ENCODE data around the gene IMP4.

The IMP4 gene

DNA sequence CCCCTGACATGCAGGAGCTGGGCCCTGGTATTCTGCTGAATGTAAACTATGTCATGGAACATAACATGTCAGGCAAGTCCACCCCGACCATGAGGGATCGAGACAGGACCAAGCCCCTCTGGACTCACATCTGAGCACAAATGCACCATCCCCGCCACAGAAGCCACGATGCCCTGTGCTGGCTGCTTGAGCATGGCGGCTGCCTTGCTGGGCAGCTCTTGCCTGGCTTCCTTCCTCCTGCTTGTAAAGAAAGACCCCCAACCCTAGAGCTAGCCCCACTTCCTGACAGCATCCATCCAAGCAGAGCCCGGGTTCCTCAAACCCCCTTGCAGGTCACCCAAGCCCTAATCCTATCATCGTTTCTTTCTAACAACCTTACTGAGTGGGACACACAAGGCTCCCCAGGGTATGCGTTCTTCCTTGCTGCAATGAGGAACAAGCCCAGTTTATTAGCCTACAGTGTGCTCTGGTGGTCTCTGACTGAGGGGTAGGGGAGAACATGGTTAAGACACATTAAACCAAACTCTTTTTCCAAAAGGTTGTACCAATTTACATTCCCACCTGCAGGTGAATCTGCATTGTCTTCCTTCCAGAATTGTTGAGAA lies 39.7 kb downstream of the IMP4 start:
- TF ChIP-seq CREB1 (IDR thresholded peaks at IDR 0.05; ENCODE audit: low read depth) (no peak), YY1 (IDR thresholded peaks at IDR 0.05; ENCODE audit: low read depth) (no peak), FOXM1 (IDR thresholded peaks at IDR 0.05; ENCODE audit: borderline replicate concordance, low read depth) (no peak), TEAD4 (IDR thresholded peaks at IDR 0.05) (no peak), TAF1 (IDR thresholded peaks at IDR 0.05; ENCODE audit: low read depth) (no peak)
- TF ChIP-seq, protein P1, sequence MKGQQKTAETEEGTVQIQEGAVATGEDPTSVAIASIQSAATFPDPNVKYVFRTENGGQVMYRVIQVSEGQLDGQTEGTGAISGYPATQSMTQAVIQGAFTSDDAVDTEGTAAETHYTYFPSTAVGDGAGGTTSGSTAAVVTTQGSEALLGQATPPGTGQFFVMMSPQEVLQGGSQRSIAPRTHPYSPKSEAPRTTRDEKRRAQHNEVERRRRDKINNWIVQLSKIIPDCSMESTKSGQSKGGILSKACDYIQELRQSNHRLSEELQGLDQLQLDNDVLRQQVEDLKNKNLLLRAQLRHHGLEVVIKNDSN (IDR thresholded peaks at IDR 0.05), result no peak
- TF ChIP-seq, protein P2, sequence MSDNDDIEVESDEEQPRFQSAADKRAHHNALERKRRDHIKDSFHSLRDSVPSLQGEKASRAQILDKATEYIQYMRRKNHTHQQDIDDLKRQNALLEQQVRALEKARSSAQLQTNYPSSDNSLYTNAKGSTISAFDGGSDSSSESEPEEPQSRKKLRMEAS (IDR thresholded peaks at IDR 0.05), result no peak

DNA sequence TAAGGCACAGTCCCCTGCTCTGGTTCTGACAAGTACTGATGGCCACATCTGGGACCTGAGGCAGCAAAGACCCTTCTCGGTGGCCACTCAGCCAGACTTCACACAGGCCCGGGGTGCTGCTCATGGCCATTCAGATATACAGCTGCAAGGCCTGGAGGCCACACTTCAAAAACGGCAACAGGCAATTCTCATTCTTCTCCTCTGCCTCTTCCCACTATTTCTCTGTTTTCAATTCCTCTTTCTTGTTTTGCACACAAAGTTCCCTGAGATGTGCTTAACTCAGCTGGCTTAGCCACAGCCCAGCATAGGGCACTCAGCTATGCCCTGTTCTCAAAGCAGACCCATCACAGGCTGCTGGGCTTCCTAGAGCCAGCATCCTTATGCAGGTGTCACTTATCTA lies 43.0 kb downstream of the IMP4 start:
- TF ChIP-seq EGR1 (IDR thresholded peaks at IDR 0.05) (no peak), FOXM1 (IDR thresholded peaks at IDR 0.05; ENCODE audit: borderline replicate concordance, low read depth) (no peak), EP300 (IDR thresholded peaks at IDR 0.05; ENCODE audit: borderline replicate concordance) (no peak), CREB1 (IDR thresholded peaks at IDR 0.05; ENCODE audit: low read depth) (no peak), ZBTB7A (IDR thresholded peaks at IDR 0.05; ENCODE audit: low read depth) (no peak), YY1 (IDR thresholded peaks at IDR 0.05; ENCODE audit: low read depth) (no peak), RAD21 (IDR thresholded peaks at IDR 0.05; ENCODE audit: low read depth) (no peak), NFIC (IDR thresholded peaks at IDR 0.05) (no peak), CEBPB (IDR thresholded peaks at IDR 0.05) (no peak), TCF12 (IDR thresholded peaks at IDR 0.05; ENCODE audit: low read depth) (no peak)
- TF ChIP-seq, protein P3, sequence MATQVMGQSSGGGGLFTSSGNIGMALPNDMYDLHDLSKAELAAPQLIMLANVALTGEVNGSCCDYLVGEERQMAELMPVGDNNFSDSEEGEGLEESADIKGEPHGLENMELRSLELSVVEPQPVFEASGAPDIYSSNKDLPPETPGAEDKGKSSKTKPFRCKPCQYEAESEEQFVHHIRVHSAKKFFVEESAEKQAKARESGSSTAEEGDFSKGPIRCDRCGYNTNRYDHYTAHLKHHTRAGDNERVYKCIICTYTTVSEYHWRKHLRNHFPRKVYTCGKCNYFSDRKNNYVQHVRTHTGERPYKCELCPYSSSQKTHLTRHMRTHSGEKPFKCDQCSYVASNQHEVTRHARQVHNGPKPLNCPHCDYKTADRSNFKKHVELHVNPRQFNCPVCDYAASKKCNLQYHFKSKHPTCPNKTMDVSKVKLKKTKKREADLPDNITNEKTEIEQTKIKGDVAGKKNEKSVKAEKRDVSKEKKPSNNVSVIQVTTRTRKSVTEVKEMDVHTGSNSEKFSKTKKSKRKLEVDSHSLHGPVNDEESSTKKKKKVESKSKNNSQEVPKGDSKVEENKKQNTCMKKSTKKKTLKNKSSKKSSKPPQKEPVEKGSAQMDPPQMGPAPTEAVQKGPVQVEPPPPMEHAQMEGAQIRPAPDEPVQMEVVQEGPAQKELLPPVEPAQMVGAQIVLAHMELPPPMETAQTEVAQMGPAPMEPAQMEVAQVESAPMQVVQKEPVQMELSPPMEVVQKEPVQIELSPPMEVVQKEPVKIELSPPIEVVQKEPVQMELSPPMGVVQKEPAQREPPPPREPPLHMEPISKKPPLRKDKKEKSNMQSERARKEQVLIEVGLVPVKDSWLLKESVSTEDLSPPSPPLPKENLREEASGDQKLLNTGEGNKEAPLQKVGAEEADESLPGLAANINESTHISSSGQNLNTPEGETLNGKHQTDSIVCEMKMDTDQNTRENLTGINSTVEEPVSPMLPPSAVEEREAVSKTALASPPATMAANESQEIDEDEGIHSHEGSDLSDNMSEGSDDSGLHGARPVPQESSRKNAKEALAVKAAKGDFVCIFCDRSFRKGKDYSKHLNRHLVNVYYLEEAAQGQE (IDR thresholded peaks at IDR 0.05; ENCODE audit: low read depth), result no peak
- TF ChIP-seq, protein P2 (IDR thresholded peaks at IDR 0.05), result no peak

DNA sequence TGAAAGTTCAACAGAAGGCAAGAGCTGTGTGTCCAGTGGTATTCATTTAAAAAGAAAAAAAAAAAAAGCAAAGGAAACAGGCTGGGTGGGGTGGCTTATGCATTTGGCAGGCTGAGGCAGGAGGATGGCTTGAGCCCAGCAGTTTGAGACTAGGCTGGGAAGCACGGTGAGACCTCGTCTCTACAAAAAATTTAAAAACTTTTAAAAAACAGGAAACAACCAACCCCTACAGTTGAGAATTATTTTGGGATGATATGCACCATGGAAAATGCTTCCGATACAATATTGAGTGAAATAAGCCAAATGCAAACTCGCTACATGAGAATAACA lies 44.3 kb downstream of the IMP4 start:
- no peak for TF ChIP-seq CEBPB (IDR thresholded peaks at IDR 0.05)
- no peak for TF ChIP-seq EGR1 (IDR thresholded peaks at IDR 0.05)
- no peak for TF ChIP-seq CREB1 (IDR thresholded peaks at IDR 0.05; ENCODE audit: low read depth)
- no peak for TF ChIP-seq YY1 (IDR thresholded peaks at IDR 0.05; ENCODE audit: low read depth)
- TF ChIP-seq EP300 (IDR thresholded peaks at IDR 0.05; ENCODE audit: borderline replicate concordance), result no peak
- no peak for TF ChIP-seq RAD21 (IDR thresholded peaks at IDR 0.05; ENCODE audit: low read depth)
- no peak for TF ChIP-seq TAF1 (IDR thresholded peaks at IDR 0.05; ENCODE audit: low read depth)
- no peak for TF ChIP-seq NFIC (IDR thresholded peaks at IDR 0.05)
- TF ChIP-seq, protein P2 (IDR thresholded peaks at IDR 0.05), result no peak

DNA sequence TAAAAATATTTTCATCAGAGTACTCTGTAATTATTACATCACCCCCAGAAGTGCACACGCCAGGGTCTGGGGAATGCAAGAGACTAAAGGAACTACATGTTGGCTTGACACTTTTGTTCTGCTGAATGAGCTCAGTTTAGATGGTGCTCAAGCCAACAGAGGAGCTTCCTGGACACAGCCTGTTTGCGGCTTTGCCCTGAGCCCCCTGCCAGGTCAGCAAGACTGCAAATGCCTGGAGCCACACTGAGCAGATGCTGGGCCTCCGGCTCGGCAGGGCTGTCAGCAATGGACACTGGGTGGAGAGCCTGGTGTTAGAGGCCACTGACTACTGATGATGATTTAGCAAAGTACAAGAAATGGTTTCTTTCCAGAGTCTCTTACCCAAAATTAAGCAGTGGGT lies 45.1 kb downstream of the IMP4 start:
- TF ChIP-seq TAF1 (IDR thresholded peaks at IDR 0.05; ENCODE audit: low read depth), result no peak
- no peak for TF ChIP-seq TEAD4 (IDR thresholded peaks at IDR 0.05)
- TF ChIP-seq, protein P1 (IDR thresholded peaks at IDR 0.05), result no peak
- no peak for TF ChIP-seq EGR1 (IDR thresholded peaks at IDR 0.05)
- TF ChIP-seq RAD21 (IDR thresholded peaks at IDR 0.05; ENCODE audit: low read depth), result no peak
- no peak for TF ChIP-seq NFIC (IDR thresholded peaks at IDR 0.05)
- TF ChIP-seq YY1 (IDR thresholded peaks at IDR 0.05; ENCODE audit: low read depth), result no peak
- no peak for TF ChIP-seq CEBPB (IDR thresholded peaks at IDR 0.05)
- TF ChIP-seq EP300 (IDR thresholded peaks at IDR 0.05; ENCODE audit: borderline replicate concordance), result no peak
- TF ChIP-seq TCF12 (IDR thresholded peaks at IDR 0.05; ENCODE audit: low read depth), result no peak
- TF ChIP-seq, protein P2 (IDR thresholded peaks at IDR 0.05), result no peak
- TF ChIP-seq ZBTB7A (IDR thresholded peaks at IDR 0.05; ENCODE audit: low read depth), result no peak
- no peak for TF ChIP-seq CREB1 (IDR thresholded peaks at IDR 0.05; ENCODE audit: low read depth)
- TF ChIP-seq, protein P3 (IDR thresholded peaks at IDR 0.05; ENCODE audit: low read depth), result no peak
- TF ChIP-seq FOXM1 (IDR thresholded peaks at IDR 0.05; ENCODE audit: borderline replicate concordance, low read depth), result no peak

DNA sequence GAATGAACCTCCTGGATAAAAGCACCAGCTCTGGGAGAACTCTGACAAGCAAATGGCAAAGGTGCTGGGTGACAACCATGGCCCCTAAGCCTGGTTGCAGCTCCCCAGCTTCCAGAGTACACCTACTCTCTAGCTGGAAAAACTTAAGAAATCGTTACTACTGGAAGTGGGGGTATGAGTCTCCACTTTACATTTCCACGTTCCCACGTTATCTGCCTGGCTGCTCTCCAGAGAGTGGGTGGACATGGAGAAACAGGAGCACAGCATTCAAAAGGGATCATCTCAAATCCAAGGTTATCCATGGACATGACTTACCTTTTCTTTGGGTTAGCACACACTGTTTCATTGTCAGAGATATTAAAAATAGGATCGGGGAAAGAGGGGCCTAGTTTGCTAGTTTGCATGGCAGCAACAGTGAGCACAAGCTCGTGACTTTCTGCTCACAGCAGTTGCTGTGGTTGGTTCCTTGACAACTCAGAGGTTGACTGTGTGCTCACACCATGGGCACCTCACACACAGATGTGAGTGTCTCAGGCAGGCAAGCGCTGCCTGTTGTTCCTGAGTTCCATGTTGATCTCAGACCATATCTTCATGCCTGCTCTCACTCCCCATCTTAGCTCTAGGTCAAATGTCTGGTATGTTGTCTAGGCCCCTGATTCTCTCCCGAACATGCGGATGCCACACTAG lies 45.7 kb downstream of the IMP4 start:
- no peak for TF ChIP-seq CEBPB (IDR thresholded peaks at IDR 0.05)
- no peak for TF ChIP-seq CREB1 (IDR thresholded peaks at IDR 0.05; ENCODE audit: low read depth)
- TF ChIP-seq FOXM1 (IDR thresholded peaks at IDR 0.05; ENCODE audit: borderline replicate concordance, low read depth), result no peak
- TF ChIP-seq, protein P2 (IDR thresholded peaks at IDR 0.05), result no peak
- no peak for TF ChIP-seq TAF1 (IDR thresholded peaks at IDR 0.05; ENCODE audit: low read depth)
- TF ChIP-seq TEAD4 (IDR thresholded peaks at IDR 0.05), result no peak
- TF ChIP-seq TCF12 (IDR thresholded peaks at IDR 0.05; ENCODE audit: low read depth), result no peak

Measured in Ishikawa (cell line).